ENCODE results near the gene SARDH. TPM values are rescaled to one million over a fixed set of nuclear protein-coding genes. Genes with fewer than 3 reads are reported as not detected.

The SARDH gene
- total RNA-seq, 4 donors from 2014 or later: 0.26 to 0.57 TPM; not detected in 2

- intact Hi-C loops (cut with DNase I): no loop called here
- no peak for DNase-seq
- Histone ChIP-seq H3K27me3 (peaks cover 0 to 76% (median 1%) of the 10 kb centered on the region in 4 donors), H3K9me3 (peaks cover 0 to 9% (median 5%) of the 10 kb centered on the region in 3 donors), H3K36me3 (no peaks in the 10 kb centered on the region), H3K4me3 (no peak overlapping the region), H3K27ac (no peak overlapping the region), H3K4me1 (no peaks in the 10 kb centered on the region)
- TF ChIP-seq POLR2A (IDR thresholded peaks at IDR 0.05) (no peak), CTCF (IDR thresholded peaks at IDR 0.05) (no peak)
- 45 to 69% methylated on average over 11 of the region's 11 CpGs for WGBS, 2 donors
Observed at GRCh38 chr9:133621725-133622267, 116.4 kb downstream of the SARDH start.

DNA sequence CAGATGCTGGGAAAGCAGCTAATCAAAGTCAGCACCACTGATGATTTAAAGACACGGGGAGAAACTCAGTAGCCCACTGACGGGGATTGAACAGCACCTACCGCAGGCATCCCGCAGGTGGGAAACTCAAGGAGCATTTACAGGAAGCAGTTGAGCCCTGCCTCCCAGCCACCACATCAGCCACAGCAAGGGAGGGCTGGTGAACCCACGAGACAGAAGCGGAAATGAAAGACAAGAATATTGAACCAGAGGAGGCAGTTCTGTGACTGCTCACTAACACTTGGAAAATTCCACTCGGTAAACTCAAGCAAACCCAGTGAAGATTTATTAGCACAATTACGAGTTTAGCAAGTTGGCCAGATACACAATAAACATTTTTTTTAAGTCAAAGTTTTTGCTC lies 118.4 kb downstream of the SARDH start:
- Histone ChIP-seq H3K9me3 (no peaks in the 10 kb centered on the region), H3K27me3 (peaks cover 0 to 96% (median 4%) of the 10 kb centered on the region in 4 donors), H3K36me3 (no peaks in the 10 kb centered on the region), H3K27ac (no peak overlapping the region), H3K4me1 (no peaks in the 10 kb centered on the region), H3K4me3 (no peak overlapping the region)
- no peak for TF ChIP-seq POLR2A (IDR thresholded peaks at IDR 0.05)
- no peak for TF ChIP-seq CTCF (IDR thresholded peaks at IDR 0.05)
- 11 to 15% methylated on average over 8 of the region's 8 CpGs for WGBS, 2 donors
- DNase-seq: no peak
- intact Hi-C loops (cut with DNase I): no loop called here

DNA sequence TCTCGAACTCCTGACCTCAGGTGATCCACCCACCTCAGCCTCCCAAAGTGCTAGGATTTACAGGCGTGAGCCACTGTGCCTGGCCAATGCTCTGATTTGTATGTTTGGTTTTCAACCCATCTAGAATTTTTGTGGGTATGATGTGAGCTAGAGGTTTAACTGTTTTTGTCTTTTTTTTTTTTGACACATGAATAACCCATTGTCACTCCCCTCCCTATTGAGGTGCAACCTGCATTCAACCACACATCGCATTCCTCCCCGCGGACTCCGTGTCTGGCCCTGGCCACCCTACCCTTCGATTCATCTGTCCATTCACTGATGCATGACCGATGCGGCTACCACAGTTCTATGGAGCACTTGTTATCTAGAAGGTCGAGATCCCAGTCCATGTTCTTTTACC lies 119.4 kb downstream of the SARDH start:
- TF ChIP-seq POLR2A (IDR thresholded peaks at IDR 0.05): no peak
- TF ChIP-seq CTCF (IDR thresholded peaks at IDR 0.05): no peak
- no peaks in the 10 kb centered on the region for H3K36me3 ChIP-seq
- H3K4me1 ChIP-seq: no peaks in the 10 kb centered on the region
- no peak overlapping the region for H3K4me3 ChIP-seq
- intact Hi-C loops (cut with DNase I): no loop called here
- no peak overlapping the region for H3K27ac ChIP-seq
- 77 to 79% methylated on average over 10 of the region's 10 CpGs for WGBS, 2 donors
- DNase-seq: no peak
- H3K9me3 ChIP-seq: no peaks in the 10 kb centered on the region
- H3K27me3 ChIP-seq: peaks cover 0 to 96% (median 4%) of the 10 kb centered on the region in 4 donors

GRCh38 chr9:133616643-133617405 lies 121.3 kb downstream of the SARDH start:
- H3K4me3 ChIP-seq: no peak overlapping the region
- H3K36me3 ChIP-seq: no peaks in the 10 kb centered on the region
- WGBS, 2 donors: 37 to 66% methylated on average over 4 to 5 of the region's 13 CpGs
- DNase-seq: no peak
- no peak for TF ChIP-seq CTCF (IDR thresholded peaks at IDR 0.05)
- no peak for TF ChIP-seq POLR2A (IDR thresholded peaks at IDR 0.05)
- peaks cover 0 to 96% (median 4%) of the 10 kb centered on the region in 4 donors for H3K27me3 ChIP-seq
- no peaks in the 10 kb centered on the region for H3K9me3 ChIP-seq
- H3K4me1 ChIP-seq: no peaks in the 10 kb centered on the region
- no peak overlapping the region for H3K27ac ChIP-seq
- intact Hi-C loops (cut with DNase I): no loop called here

DNA sequence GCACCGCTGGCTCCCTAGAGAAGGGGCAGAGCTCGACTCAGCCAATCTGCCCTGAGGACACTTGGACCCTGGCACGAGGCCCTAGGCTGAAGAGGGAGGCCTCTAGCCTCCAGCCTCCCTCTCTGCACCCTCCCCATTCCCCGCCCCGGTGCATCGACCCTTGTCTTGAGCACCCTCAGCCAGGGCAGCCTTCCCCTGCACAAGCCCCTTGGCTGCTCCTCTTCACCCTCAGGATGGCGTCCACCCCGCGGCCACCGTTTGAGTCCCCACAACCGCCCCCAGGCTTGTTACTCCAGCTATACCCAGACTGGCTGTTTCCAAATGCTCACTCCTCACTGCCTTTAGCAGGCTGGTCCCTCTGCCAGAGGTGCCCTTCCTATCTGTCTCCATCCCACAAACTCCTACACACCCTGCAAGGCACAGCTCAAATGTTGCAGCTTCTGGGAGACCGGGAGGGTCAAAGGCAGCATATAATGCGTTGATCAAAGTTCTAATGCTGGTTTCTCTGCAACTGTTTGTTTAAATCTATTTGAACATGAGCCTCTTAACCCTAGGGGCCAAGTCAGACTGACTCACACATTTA lies 122.5 kb downstream of the SARDH start:
- H3K4me1 ChIP-seq: no peaks in the 10 kb centered on the region
- no peaks in the 10 kb centered on the region for H3K9me3 ChIP-seq
- no peaks in the 10 kb centered on the region for H3K36me3 ChIP-seq
- H3K4me3 ChIP-seq: no peak overlapping the region
- DNase-seq: no peak
- no peak overlapping the region for H3K27ac ChIP-seq
- H3K27me3 ChIP-seq: peaks cover 0 to 98% (median 4%) of the 10 kb centered on the region in 4 donors
- WGBS, 2 donors: 66 to 81% methylated on average over 10 to 13 of the region's 13 CpGs
- TF ChIP-seq CTCF (IDR thresholded peaks at IDR 0.05) (no peak), POLR2A (IDR thresholded peaks at IDR 0.05) (no peak)
- intact Hi-C loops (cut with DNase I): no loop called here

Data from esophagus squamous epithelium (tissue), 5 donors.